Neural cell (in vitro differentiated cells): ENCODE results near the gene HSPB1. TPM values are rescaled to one million over a fixed set of nuclear protein-coding genes. Genes with fewer than 3 reads are reported as not detected.

Source experiments
- H2AFZ ChIP-seq: fragments of 200-600, 300-800 bp; sonication (generic), shearing (Covaris generic); 2 replicates; pipeline ENCODE4 v1.6.0; 2014; ENCODE audit warnings: low read depth, mild to moderate bottlenecking, antibody characterized with exemption, low read length, moderate library complexity
- H3F3A ChIP-seq: fragments of 200-600 bp; shearing (Covaris generic); 2 replicates; pipeline ENCODE4 v1.6.1; 2016; ENCODE audit warnings: mild to moderate bottlenecking, moderate library complexity, mixed read lengths, antibody characterized with exemption, low read length; ENCODE audit not compliant: insufficient read depth, poor library complexity, severe bottlenecking
- H3K27ac ChIP-seq: fragments of 200-600, 300-800 bp; sonication (generic), shearing (Covaris generic); 2 replicates; pipeline ENCODE4 v1.5.1; 2014; ENCODE audit warnings: mild to moderate bottlenecking, low read length, moderate library complexity
- H3K27me3 ChIP-seq: fragments of 300-800, 200-600 bp; sonication (generic), shearing (Covaris generic); 2 replicates; pipeline ENCODE4 v1.6.0; 2014; ENCODE audit warnings: mild to moderate bottlenecking, low read depth, low read length, moderate library complexity; ENCODE audit not compliant: insufficient read depth
- H3K36me3 ChIP-seq: fragments of 300-800, 200-600 bp; sonication (generic), shearing (Covaris generic); 2 replicates; pipeline ENCODE4 v1.5.1; 2014; ENCODE audit warnings: mild to moderate bottlenecking, antibody characterized with exemption, low read length, moderate library complexity; ENCODE audit not compliant: insufficient read depth
- H3K4me2 ChIP-seq: fragments of 300-800, 200-600 bp; sonication (generic), shearing (Covaris generic); 2 replicates; pipeline ENCODE4 v1.6.0; 2014; ENCODE audit warnings: mild to moderate bottlenecking, low read length
- H3K4me3 ChIP-seq: fragments of 300-800, 200-600 bp; sonication (generic), shearing (Covaris generic); 2 replicates; pipeline ENCODE4 v1.5.1; 2014; ENCODE audit warnings: mild to moderate bottlenecking, low read length, moderate library complexity
- H3K79me2 ChIP-seq: fragments of 200-600 bp; shearing (Covaris generic); replicated peaks from 2 replicates; pipeline ENCODE4 v1.6.0; 2014; ENCODE audit warnings: mild to moderate bottlenecking, low read length, moderate library complexity; ENCODE audit not compliant: insufficient read depth
- H3K9ac ChIP-seq: fragments of 300-800, 200-600 bp; sonication (generic), shearing (Covaris generic); 2 replicates; pipeline ENCODE4 v1.6.1; 2016; ENCODE audit warnings: mild to moderate bottlenecking, low read length, mixed read lengths
- H3K9me2 ChIP-seq: fragments of 200-600 bp; shearing (Covaris generic); 2 replicates; pipeline ENCODE4 v1.6.1; 2016; ENCODE audit warnings: mild to moderate bottlenecking, low read length, mixed read lengths; ENCODE audit not compliant: insufficient read depth
- H3K9me3 ChIP-seq: fragments of 200-600, 300-800 bp; sonication (generic), shearing (Covaris generic); 2 replicates; pipeline ENCODE4 v1.6.1; 2016; ENCODE audit warnings: mild to moderate bottlenecking, mixed run types, low read length, moderate library complexity, mixed read lengths
- H4K20me1 ChIP-seq: fragments of 200-600 bp; shearing (Covaris generic); 2 replicates; pipeline ENCODE4 v1.6.1; 2016; ENCODE audit warnings: mild to moderate bottlenecking, mixed run types; ENCODE audit not compliant: insufficient read depth
- CTCF ChIP-seq: fragments of 450-650 bp; IDR thresholded peaks from 2 replicates; pipeline ENCODE4 v1.5.1; 2014; ENCODE audit warnings: antibody characterized with exemption, mild to moderate bottlenecking, moderate library complexity; ENCODE audit not compliant: poor library complexity, severe bottlenecking
- EP300 ChIP-seq: fragments of 450-650 bp; conservative IDR thresholded peaks from 2 replicates; pipeline ENCODE4 v1.6.1; 2014; ENCODE audit warnings: antibody characterized with exemption, mild to moderate bottlenecking, moderate library complexity; ENCODE audit not compliant: poor library complexity, severe bottlenecking
- EZH2 ChIP-seq: fragments of 200-600, 300-800 bp; shearing (Covaris generic), sonication (generic); IDR thresholded peaks from 2 replicates; pipeline ENCODE4 v1.6.1; 2014; ENCODE audit warnings: antibody characterized with exemption, low read length, borderline replicate concordance, mild to moderate bottlenecking; ENCODE audit not compliant: insufficient read depth, poor library complexity, severe bottlenecking
- MXI1 ChIP-seq: fragments of 450-650 bp; conservative IDR thresholded peaks from 2 replicates; pipeline ENCODE4 v1.6.1; 2014; ENCODE audit warnings: antibody characterized with exemption, mild to moderate bottlenecking; ENCODE audit not compliant: poor library complexity, severe bottlenecking
- POLR2AphosphoS5 ChIP-seq: IDR thresholded peaks from 2 replicates; pipeline ENCODE4 v1.6.1; 2012
- RAD21 ChIP-seq: fragments of 450-650 bp; conservative IDR thresholded peaks from 2 replicates; pipeline ENCODE4 v1.6.1; 2014; ENCODE audit warnings: antibody characterized with exemption, mild to moderate bottlenecking, moderate library complexity
- REST ChIP-seq: IDR thresholded peaks from 2 replicates; pipeline ENCODE4 v1.6.1; 2012; ENCODE audit warnings: borderline replicate concordance
- SMC3 ChIP-seq: fragments of 450-650 bp; conservative IDR thresholded peaks from 2 replicates; pipeline ENCODE4 v1.6.1; 2014; ENCODE audit warnings: antibody characterized with exemption, mild to moderate bottlenecking, moderate library complexity; ENCODE audit not compliant: poor library complexity
- TAF1 ChIP-seq: IDR thresholded peaks from 2 replicates; pipeline ENCODE4 v1.6.1; 2012; ENCODE audit warnings: low read depth
- polyA plus RNA-seq: library from polyadenylated mRNA; depleted of rRNA; stranded (reverse); fragments of >200 nt; gene quantifications from 2 replicates; pipeline ENCODE4 v1.2.3, GENCODE V29; 2014

Gene HSPB1
- polyA plus RNA-seq, 1 donor from 2014 or later: 1.4 TPM

GRCh38 chr7:76260171-76260703, 42.2 kb upstream of the HSPB1 start:
- Histone ChIP-seq H4K20me1 (no peaks in the 10 kb centered on the region), H3K4me3 (no peak overlapping the region), H3K27me3 (no peaks in the 10 kb centered on the region), H3K9ac (no peak overlapping the region), H3K27ac (no peak overlapping the region), H2AFZ (no peak overlapping the region), H3F3A (no peaks in the 10 kb centered on the region), H3K9me3 (no peaks in the 10 kb centered on the region), H3K9me2 (no peaks in the 10 kb centered on the region), H3K4me2 (no peak overlapping the region), H3K36me3 (no peaks in the 10 kb centered on the region), H3K79me2 (no peaks in the 10 kb centered on the region)
- TF ChIP-seq CTCF (no peak), REST (no peak), EP300 (no peak), RAD21 (no peak), EZH2 (no peak), POLR2AphosphoS5 (no peak), MXI1 (no peak), SMC3 (no peak), TAF1 (no peak)

GRCh38 chr7:76261329-76261728, 41.1 kb upstream of the HSPB1 start:
- no peak for TF ChIP-seq EP300
- TF ChIP-seq POLR2AphosphoS5: no peak
- TF ChIP-seq REST: no peak
- TF ChIP-seq RAD21: no peak
- TF ChIP-seq CTCF: no peak
- TF ChIP-seq TAF1: no peak
- no peak for TF ChIP-seq EZH2
- no peak for TF ChIP-seq MXI1
- no peak for TF ChIP-seq SMC3
- no peak overlapping the region for H3K4me3 ChIP-seq
- no peaks in the 10 kb centered on the region for H3K9me2 ChIP-seq
- H3F3A ChIP-seq: no peaks in the 10 kb centered on the region
- H3K9me3 ChIP-seq: no peaks in the 10 kb centered on the region
- H3K27ac ChIP-seq: no peak overlapping the region
- no peaks in the 10 kb centered on the region for H4K20me1 ChIP-seq
- H3K27me3 ChIP-seq: no peaks in the 10 kb centered on the region
- no peaks in the 10 kb centered on the region for H3K36me3 ChIP-seq
- no peaks in the 10 kb centered on the region for H3K79me2 ChIP-seq
- H3K9ac ChIP-seq: no peak overlapping the region
- H3K4me2 ChIP-seq: no peak overlapping the region
- H2AFZ ChIP-seq: no peak overlapping the region
